Fibroblast of pulmonary artery (primary cell): Measurements from ENCODE around the gene CBFA2T3.

Source experiments
- DNase-seq: peaks from one replicate; pipeline ENCODE4 v3.0.0-alpha.2; 2010; ENCODE audit warnings: low read depth
- H3K4me3 ChIP-seq: replicated peaks from 2 replicates; pipeline ENCODE4 v1.5.1; 2011; ENCODE audit warnings: low read depth, mild to moderate bottlenecking, control low read depth, low read length, moderate library complexity
- CTCF ChIP-seq: IDR thresholded peaks from 2 replicates; pipeline ENCODE4 v1.5.1; 2011; ENCODE audit warnings: mild to moderate bottlenecking, control low read depth, low read length, inconsistent platforms; ENCODE audit errors: missing control alignments

The CBFA2T3 gene

GRCh38 chr16:88883946-88884345, 93.1 kb downstream of the CBFA2T3 start:
- H3K4me3 ChIP-seq = no peak overlapping the region
- TF ChIP-seq CTCF = no peak
- DNase-seq = no peak

GRCh38 chr16:88883117-88883895, 93.7 kb downstream of the CBFA2T3 start:
- no peak for TF ChIP-seq CTCF
- no peak overlapping the region for H3K4me3 ChIP-seq
- no peak for DNase-seq

GRCh38 chr16:88882358-88883030, 94.5 kb downstream of the CBFA2T3 start:
- DNase-seq = no peak
- TF ChIP-seq CTCF = no peak
- no peak overlapping the region for H3K4me3 ChIP-seq

- no peak for TF ChIP-seq CTCF
- H3K4me3 ChIP-seq = no peak overlapping the region
- DNase-seq = no peak
Observed at GRCh38 chr16:88881675-88882357, 95.2 kb downstream of the CBFA2T3 start.

GRCh38 chr16:88881007-88881615, 95.9 kb downstream of the CBFA2T3 start:
- H3K4me3 ChIP-seq = no peak overlapping the region
- TF ChIP-seq CTCF = no peak
- no peak for DNase-seq

- no peak overlapping the region for H3K4me3 ChIP-seq
- DNase-seq = no peak
- no peak for TF ChIP-seq CTCF
Observed at GRCh38 chr16:88880226-88881006, 96.6 kb downstream of the CBFA2T3 start.
